Fibroblast of the aortic adventitia (primary cell): ENCODE data around the gene TMCC1. TPM values are rescaled to one million over a fixed set of nuclear protein-coding genes. Genes with fewer than 3 reads are reported as not detected.
A peak's percentile ranks its signal among the peaks of the same experiment; 100 is the strongest.
"Not testable (repeated sequence)": the region's sequence is repeated elsewhere in the genome, so short reads cannot be mapped to it uniquely, and the experiment has no call there.

Source experiments
- DNase-seq: peaks from one replicate; pipeline ENCODE4 v3.0.0-alpha.2; 2010; ENCODE audit warnings: low read depth
- H3K4me3 ChIP-seq: 2 replicates; pipeline ENCODE4 v1.5.1; 2011; ENCODE audit warnings: low read depth, mild to moderate bottlenecking, control low read depth, low read length, moderate library complexity
- CTCF ChIP-seq: IDR thresholded peaks from 2 replicates; pipeline ENCODE4 v1.5.1; 2011; ENCODE audit warnings: mild to moderate bottlenecking, low read length, control low read depth, inconsistent platforms; ENCODE audit not compliant: insufficient read depth
- total RNA-seq: library from RNA; depleted of rRNA; stranded (reverse); fragments of >200 nt; gene quantifications from 2 replicates; pipeline ENCODE4 v1.2.3, GENCODE V29; 2012; ENCODE audit warnings: low replicate concordance

The TMCC1 gene
- total RNA-seq, 1 donor = 16.9 TPM

GRCh38 chr3:129653019-129653418, 240.5 kb downstream of the TMCC1 start:
- DNase-seq = no peak
- no peak overlapping the region for H3K4me3 ChIP-seq
- TF ChIP-seq CTCF = no peak

GRCh38 chr3:129651435-129652202, 241.9 kb downstream of the TMCC1 start:
- peak; percentile 80 for DNase-seq
- H3K4me3 ChIP-seq = no peak overlapping the region
- no peak for TF ChIP-seq CTCF

- H3K4me3 ChIP-seq = no peak overlapping the region
- DNase-seq = peak; percentile 91
- TF ChIP-seq CTCF = peak; percentile 76
These were observed 243.1 kb downstream of the TMCC1 start for GRCh38 chr3:129650256-129650872.

GRCh38 chr3:129648391-129648790, 245.1 kb downstream of the TMCC1 start:
- H3K4me3 ChIP-seq = no peak overlapping the region
- TF ChIP-seq CTCF = no peak
- DNase-seq = no peak

- H3K4me3 ChIP-seq = no peak overlapping the region
- no peak for DNase-seq
These were observed 248.2 kb downstream of the TMCC1 start for GRCh38 chr3:129645286-129645685.

GRCh38 chr3:129644836-129645235, 248.7 kb downstream of the TMCC1 start:
- TF ChIP-seq CTCF = no peak
- DNase-seq = no peak
- no peak overlapping the region for H3K4me3 ChIP-seq

More at GRCh38 chr3:129645286-129645685, 248.2 kb downstream of the TMCC1 start:
- no peak for TF ChIP-seq CTCF

- H3K4me3 ChIP-seq = not testable (repeated sequence)
These were observed 251.8 kb downstream of the TMCC1 start for GRCh38 chr3:129641567-129642260.

GRCh38 chr3:129640985-129641384, 252.5 kb downstream of the TMCC1 start:
- H3K4me3 ChIP-seq, DNase-seq: not testable (repeated sequence)

More at GRCh38 chr3:129641567-129642260, 251.8 kb downstream of the TMCC1 start:
- DNase-seq = not testable (repeated sequence)
